ENCODE measurements around the gene COL9A2. TPM values are rescaled to one million over a fixed set of nuclear protein-coding genes. Genes with fewer than 3 reads are reported as not detected.

COL9A2 gene
- total and polyA plus RNA-seq, 2 donors (not counting 1 experiment from before 2014, with no cell fraction given) = 14.8 to 30.6 TPM

- Histone ChIP-seq H3K4me3 (ENCODE audit: control extremely low read depth in 1 of 5, extremely low read depth in 1 of 5, insufficient read depth in 1 of 5, low read depth in 2 of 5, low read length in 4 of 5) (no peak overlapping the region), H4K20me1 (ENCODE audit: control insufficient read depth, insufficient read depth, low read length, poor library complexity, severe bottlenecking) (no peaks in the 10 kb centered on the region), H3K4me1 (ENCODE audit: control insufficient read depth in 2 of 2, insufficient read depth in 2 of 2, low read length in 2 of 2) (peaks cover 12 to 13% of the 10 kb centered on the region in 2 donors), H3K36me3 (replicated peaks in 1 of 2; ENCODE audit: control extremely low read depth in 1 of 2, control insufficient read depth in 1 of 2, extremely low read depth in 1 of 2, insufficient read depth in 2 of 2, low read length in 1 of 2) (no peaks in the 10 kb centered on the region), H2AFZ (ENCODE audit: insufficient read depth, low read depth, low read length, poor library complexity, severe bottlenecking) (peak overlapping the region; percentile 31), H3K4me2 (replicated peaks; ENCODE audit: low read depth, low read length, poor library complexity, severe bottlenecking) (peak overlapping the region; percentile 39), H3K9me3 (ENCODE audit: control extremely low read depth in 1 of 3, control insufficient read depth in 2 of 3, insufficient read depth in 1 of 3, low read length in 2 of 3) (peaks cover 0 to 6% (median 0%) of the 10 kb centered on the region in 3 donors), H3K9ac (ENCODE audit: low read length) (no peak overlapping the region), H3K27me3 (replicated peaks in 1 of 4; ENCODE audit: control extremely low read depth in 1 of 4, control insufficient read depth in 3 of 4, insufficient read depth in 4 of 4, low read length in 3 of 4) (no peaks in the 10 kb centered on the region), H3K79me2 (ENCODE audit: control insufficient read depth, insufficient read depth, low read length) (peaks cover 50% of the 10 kb centered on the region), H3K27ac (ENCODE audit: low read length in 2 of 2) (peak overlapping the region in 1 of 2 donors; percentile 18)
- Mint-ChIP-seq H3K4me3 (peak overlapping the region; percentile 27), H3K27me3 (no peaks in the 10 kb centered on the region), H3K9me3 (ENCODE audit: insufficient read depth) (peaks cover 4% of the 10 kb centered on the region), H3K27ac (peak overlapping the region; percentile 74), H3K4me1 (peaks cover 13% of the 10 kb centered on the region)
- POLR2A ChIA-PET = interaction anchor here (0.9 to 1.8 kb wide), 6 partner anchors 9 to 22 kb away, joined by 3 to 7 read pairs (median 4); partner anchors contain the start of gene SMAP2
- WGBS (ENCODE audit: insufficient coverage) = no CpG with 5 or more reads among the region's 2 CpGs
- CTCF ChIA-PET = interaction anchor here (0.6 to 4.0 kb wide), 25 partner anchors 9 to 220 kb away, joined by 3 to 36 read pairs (median 7); partner anchors contain the start of genes COL9A2 and SMAP2
- peak; percentile 100 for ATAC-seq (ENCODE audit: low read depth)
- intact Hi-C loops (cut with micrococcal nuclease) = loop anchor here (2.0 kb wide), 2 partner anchors 23 to 41 kb away; no protein-coding TSS in a partner anchor
- no peak for TF ChIP-seq EZH2 (IDR thresholded peaks at IDR 0.05; ENCODE audit: borderline replicate concordance, insufficient read depth, low read depth, low read length, poor library complexity, severe bottlenecking)
- TF ChIP-seq, protein P1, sequence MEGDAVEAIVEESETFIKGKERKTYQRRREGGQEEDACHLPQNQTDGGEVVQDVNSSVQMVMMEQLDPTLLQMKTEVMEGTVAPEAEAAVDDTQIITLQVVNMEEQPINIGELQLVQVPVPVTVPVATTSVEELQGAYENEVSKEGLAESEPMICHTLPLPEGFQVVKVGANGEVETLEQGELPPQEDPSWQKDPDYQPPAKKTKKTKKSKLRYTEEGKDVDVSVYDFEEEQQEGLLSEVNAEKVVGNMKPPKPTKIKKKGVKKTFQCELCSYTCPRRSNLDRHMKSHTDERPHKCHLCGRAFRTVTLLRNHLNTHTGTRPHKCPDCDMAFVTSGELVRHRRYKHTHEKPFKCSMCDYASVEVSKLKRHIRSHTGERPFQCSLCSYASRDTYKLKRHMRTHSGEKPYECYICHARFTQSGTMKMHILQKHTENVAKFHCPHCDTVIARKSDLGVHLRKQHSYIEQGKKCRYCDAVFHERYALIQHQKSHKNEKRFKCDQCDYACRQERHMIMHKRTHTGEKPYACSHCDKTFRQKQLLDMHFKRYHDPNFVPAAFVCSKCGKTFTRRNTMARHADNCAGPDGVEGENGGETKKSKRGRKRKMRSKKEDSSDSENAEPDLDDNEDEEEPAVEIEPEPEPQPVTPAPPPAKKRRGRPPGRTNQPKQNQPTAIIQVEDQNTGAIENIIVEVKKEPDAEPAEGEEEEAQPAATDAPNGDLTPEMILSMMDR (IDR thresholded peaks at IDR 0.05) = peak; percentile 54
- peak; percentile 78 for DNase-seq
Measured at GRCh38 chr1:40363721-40364120, 46.6 kb upstream of the COL9A2 start.

DNA sequence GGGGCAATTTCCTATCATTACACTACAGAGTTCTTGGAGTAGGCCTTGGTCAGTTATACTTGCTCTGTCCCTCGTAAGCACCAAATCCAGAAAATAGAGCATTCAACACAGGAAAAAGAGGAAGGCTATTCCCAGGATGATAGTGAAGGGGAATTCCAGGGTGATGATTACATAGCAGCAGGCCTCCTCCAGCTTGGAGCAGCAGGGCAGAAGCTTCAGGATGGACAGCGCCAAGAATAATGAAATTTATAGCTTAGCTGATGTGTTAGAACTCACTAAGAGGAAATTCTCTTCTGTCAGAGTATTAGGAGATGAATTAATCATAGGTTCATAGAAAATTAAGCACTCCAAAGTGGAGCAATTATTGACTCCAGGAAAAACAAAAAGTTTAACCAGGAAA, 45.6 kb upstream of the COL9A2 start:
- peaks cover 13% of the 10 kb centered on the region for H3K4me1 Mint-ChIP-seq
- H3K9me3 Mint-ChIP-seq (ENCODE audit: insufficient read depth) = peaks cover 4% of the 10 kb centered on the region
- H3K9ac ChIP-seq (ENCODE audit: low read length) = no peak overlapping the region
- no peak for TF ChIP-seq EZH2 (IDR thresholded peaks at IDR 0.05; ENCODE audit: borderline replicate concordance, insufficient read depth, low read depth, low read length, poor library complexity, severe bottlenecking)
- TF ChIP-seq, protein P1 (IDR thresholded peaks at IDR 0.05) = no peak
- intact Hi-C loops (cut with micrococcal nuclease) = loop anchor here (2.0 kb wide), 2 partner anchors 24 to 42 kb away; no protein-coding TSS in a partner anchor
- no peaks in the 10 kb centered on the region for H3K27me3 Mint-ChIP-seq
- no peak overlapping the region for H3K27ac Mint-ChIP-seq
- no peak overlapping the region for H3K4me2 ChIP-seq (replicated peaks; ENCODE audit: low read depth, low read length, poor library complexity, severe bottlenecking)
- no peaks in the 10 kb centered on the region for H4K20me1 ChIP-seq (ENCODE audit: control insufficient read depth, insufficient read depth, low read length, poor library complexity, severe bottlenecking)
- ChIA-PET CTCF (interaction anchor here (0.8 to 4.0 kb wide), 7 partner anchors 10 to 219 kb away, joined by 3 to 32 read pairs (median 16); no protein-coding TSS in a partner anchor), POLR2A (interaction anchor here (1.8 kb wide), 1 partner anchor 11 kb away, joined by 5 read pairs; no protein-coding TSS in a partner anchor)
- H3K4me1 ChIP-seq (ENCODE audit: control insufficient read depth in 2 of 2, insufficient read depth in 2 of 2, low read length in 2 of 2) = peaks cover 12 to 13% of the 10 kb centered on the region in 2 donors
- peaks cover 0 to 6% (median 1%) of the 10 kb centered on the region in 3 donors for H3K9me3 ChIP-seq (ENCODE audit: control extremely low read depth in 1 of 3, control insufficient read depth in 2 of 3, insufficient read depth in 1 of 3, low read length in 2 of 3)
- peaks cover 57% of the 10 kb centered on the region for H3K79me2 ChIP-seq (ENCODE audit: control insufficient read depth, insufficient read depth, low read length)
- ATAC-seq (ENCODE audit: low read depth) = no peak
- no peak overlapping the region for H2AFZ ChIP-seq (ENCODE audit: insufficient read depth, low read depth, low read length, poor library complexity, severe bottlenecking)
- H3K4me3 ChIP-seq (ENCODE audit: control extremely low read depth in 1 of 5, extremely low read depth in 1 of 5, insufficient read depth in 1 of 5, low read depth in 2 of 5, low read length in 4 of 5) = no peak overlapping the region
- no peak overlapping the region for H3K4me3 Mint-ChIP-seq
- no peaks in the 10 kb centered on the region for H3K27me3 ChIP-seq (replicated peaks in 1 of 4; ENCODE audit: control extremely low read depth in 1 of 4, control insufficient read depth in 3 of 4, insufficient read depth in 4 of 4, low read length in 3 of 4)
- no peak for DNase-seq
- WGBS (ENCODE audit: insufficient coverage) = no CpG with 5 or more reads among the region's 2 CpGs
- H3K27ac ChIP-seq (ENCODE audit: low read length in 2 of 2) = no peak overlapping the region
- no peaks in the 10 kb centered on the region for H3K36me3 ChIP-seq (replicated peaks in 1 of 2; ENCODE audit: control extremely low read depth in 1 of 2, control insufficient read depth in 1 of 2, extremely low read depth in 1 of 2, insufficient read depth in 2 of 2, low read length in 1 of 2)
